ENCODE data around the gene NOS2. TPM values are rescaled to one million over a fixed set of nuclear protein-coding genes. Genes with fewer than 3 reads are reported as not detected.
"Not testable (repeated sequence)": the region's sequence is repeated elsewhere in the genome, so short reads cannot be mapped to it uniquely, and the experiment has no call there.

Gene NOS2
- total RNA-seq, 1 donor from 2014 or later = not detected

DNA sequence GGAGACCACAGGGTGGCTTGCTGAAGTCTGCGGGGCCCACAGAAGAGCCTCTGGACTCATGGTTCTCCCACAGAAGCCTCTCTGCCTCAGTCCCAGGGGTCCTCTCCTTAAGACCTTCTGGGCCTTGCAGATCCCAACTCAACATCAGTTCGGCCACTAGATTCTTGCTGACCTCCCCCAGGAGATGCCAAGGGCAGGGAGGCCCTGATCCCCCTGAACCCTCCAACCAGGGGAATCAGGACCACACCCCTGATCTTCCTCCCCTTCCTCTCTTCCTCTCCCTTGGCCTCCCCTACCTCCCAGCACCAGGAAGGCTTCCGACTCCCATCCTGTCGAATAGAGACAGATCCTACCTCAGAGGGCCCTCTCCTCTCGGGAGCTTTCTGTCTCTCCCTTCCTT lies 53.4 kb downstream of the NOS2 start:
- intact Hi-C loops (cut with DNase I) = no loop called here
- no peaks in the 10 kb centered on the region for H3K36me3 ChIP-seq
- H3K4me3 ChIP-seq = no peak overlapping the region
- no peaks in the 10 kb centered on the region for H3K9me3 ChIP-seq
- H3K27ac ChIP-seq = no peak overlapping the region
- H3K27me3 ChIP-seq = no peaks in the 10 kb centered on the region
- no peaks in the 10 kb centered on the region for H3K4me1 ChIP-seq
- no peak for TF ChIP-seq CTCF (IDR thresholded peaks at IDR 0.05)
- no peak for DNase-seq (ENCODE audit: low spot score in 2 of 2)

DNA sequence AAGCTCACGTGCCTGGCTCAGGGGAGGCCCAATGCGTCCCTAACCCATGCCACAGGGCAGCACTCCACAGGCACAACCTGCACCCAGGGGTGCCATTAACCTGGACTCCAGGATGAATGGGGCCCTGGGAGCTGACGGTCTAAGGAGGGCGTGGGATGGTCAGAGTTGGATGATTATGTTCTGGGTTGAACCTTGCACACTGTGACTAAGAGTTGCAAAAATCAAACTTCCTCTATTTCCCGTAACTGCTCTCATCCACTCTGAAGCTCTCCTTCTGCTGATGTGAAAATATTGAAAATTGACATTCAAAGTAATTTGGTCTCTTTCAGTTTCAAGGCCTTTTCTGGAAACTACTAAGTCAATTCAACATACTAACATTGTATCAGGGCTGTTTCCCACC lies 54.0 kb downstream of the NOS2 start:
- H3K4me3 ChIP-seq; H3K27me3 ChIP-seq; H3K27ac ChIP-seq; DNase-seq (ENCODE audit: low spot score in 2 of 2); H3K36me3 ChIP-seq; intact Hi-C loops (cut with DNase I); H3K9me3 ChIP-seq; H3K4me1 ChIP-seq: not testable (repeated sequence)

DNA sequence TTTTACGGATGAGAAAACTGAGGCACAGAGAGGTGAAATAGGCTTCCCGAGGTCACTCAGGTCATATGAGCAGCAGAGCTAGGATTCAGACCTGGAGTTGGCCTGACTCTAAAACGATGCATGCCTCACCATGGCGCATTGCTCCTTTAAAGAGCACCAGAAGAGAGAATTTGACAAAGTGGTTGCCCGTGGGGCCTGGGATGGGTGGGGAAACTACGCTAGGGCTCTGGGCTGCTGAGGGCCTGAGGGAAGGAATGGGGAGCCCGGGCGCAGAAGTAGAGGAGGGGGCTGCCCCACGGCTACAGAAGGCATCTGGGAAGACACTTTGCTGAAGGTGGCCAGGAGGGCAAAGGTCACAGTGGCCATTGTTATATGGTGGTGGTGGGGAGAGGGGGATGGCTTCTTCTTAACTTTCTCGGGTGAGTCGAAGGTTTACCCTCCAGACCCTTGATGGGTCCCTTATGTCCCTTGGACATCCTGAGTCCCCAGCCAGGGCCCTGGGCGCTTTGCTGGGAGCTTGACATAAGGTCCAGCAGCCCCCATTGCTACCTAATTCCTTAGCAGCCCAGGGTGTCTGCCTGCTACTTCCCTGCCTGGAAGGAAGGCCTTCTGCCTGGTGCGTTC lies 55.0 kb downstream of the NOS2 start:
- H3K36me3 ChIP-seq; DNase-seq (ENCODE audit: low spot score in 2 of 2); H3K4me1 ChIP-seq; H3K27me3 ChIP-seq; intact Hi-C loops (cut with DNase I); H3K9me3 ChIP-seq; H3K27ac ChIP-seq; H3K4me3 ChIP-seq: not testable (repeated sequence)

DNA sequence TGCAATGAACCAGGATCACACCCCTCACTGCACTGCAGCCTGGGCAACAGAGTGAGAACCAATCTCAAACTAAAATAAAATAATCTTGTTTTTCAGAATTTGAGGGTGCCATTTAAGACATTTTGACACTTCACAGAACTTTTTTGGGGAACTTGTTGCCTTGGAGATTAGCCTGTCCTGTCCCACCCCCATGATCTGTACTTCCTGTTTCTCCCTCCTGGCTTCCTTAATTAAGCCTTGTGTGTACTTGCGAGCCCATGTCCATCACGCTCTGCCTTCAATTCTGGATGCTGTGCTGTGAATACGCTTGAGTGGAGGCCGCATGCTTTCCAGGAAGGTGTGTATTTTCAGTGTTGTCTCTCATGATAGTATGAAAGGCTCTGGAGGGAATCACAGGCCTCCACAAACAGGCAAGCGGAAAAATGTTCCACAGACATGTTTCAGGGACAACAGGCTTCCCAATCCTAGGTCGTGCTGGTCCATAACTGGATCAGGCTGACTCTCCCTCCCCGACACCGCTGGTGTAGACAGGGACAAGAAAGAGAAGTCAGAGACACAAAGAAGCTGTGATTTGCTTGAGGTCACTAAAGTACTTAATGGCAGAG lies 56.9 kb downstream of the NOS2 start:
- Histone ChIP-seq H3K4me1 (no peaks in the 10 kb centered on the region), H3K36me3 (no peaks in the 10 kb centered on the region), H3K27ac (no peak overlapping the region), H3K4me3 (no peak overlapping the region), H3K27me3 (no peaks in the 10 kb centered on the region), H3K9me3 (no peaks in the 10 kb centered on the region)
- TF ChIP-seq CTCF (IDR thresholded peaks at IDR 0.05) = no peak
- intact Hi-C loops (cut with DNase I) = no loop called here
- no peak for DNase-seq (ENCODE audit: low spot score in 2 of 2)

DNA sequence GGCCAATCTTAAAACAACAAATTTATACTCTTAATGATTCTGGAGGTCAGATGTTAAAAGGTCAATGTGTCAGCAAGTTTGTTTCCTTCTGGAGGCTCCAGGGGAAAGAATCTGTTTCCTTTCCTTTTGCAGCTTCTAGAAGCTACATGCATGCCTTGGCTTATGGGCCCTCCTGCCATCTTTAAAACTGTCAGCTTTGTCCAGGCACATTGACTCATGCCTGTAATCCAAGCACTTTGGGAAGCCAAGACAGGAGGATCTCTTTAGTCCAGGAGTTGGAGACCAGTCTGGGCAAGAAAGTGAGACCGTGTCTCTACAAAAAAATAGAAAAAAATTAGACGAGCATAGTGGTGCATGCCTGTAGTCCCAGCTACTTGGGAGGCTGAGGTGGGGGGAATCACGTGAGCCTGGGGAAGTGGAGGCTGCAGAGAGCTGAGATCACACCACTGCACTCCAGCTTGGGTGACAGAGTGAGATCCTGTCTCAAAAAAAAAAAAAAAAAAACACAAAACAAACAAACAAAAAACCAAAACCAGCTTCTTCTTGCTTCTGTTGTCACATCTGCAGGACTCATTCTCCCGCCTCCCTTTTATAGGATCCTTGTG lies 58.3 kb downstream of the NOS2 start:
- Histone ChIP-seq H3K4me3 (no peak overlapping the region), H3K27me3 (no peaks in the 10 kb centered on the region), H3K9me3 (no peaks in the 10 kb centered on the region), H3K36me3 (no peaks in the 10 kb centered on the region), H3K4me1 (no peaks in the 10 kb centered on the region), H3K27ac (no peak overlapping the region)
- TF ChIP-seq CTCF (IDR thresholded peaks at IDR 0.05) = no peak
- no peak for DNase-seq (ENCODE audit: low spot score in 2 of 2)
- intact Hi-C loops (cut with DNase I) = no loop called here

DNA sequence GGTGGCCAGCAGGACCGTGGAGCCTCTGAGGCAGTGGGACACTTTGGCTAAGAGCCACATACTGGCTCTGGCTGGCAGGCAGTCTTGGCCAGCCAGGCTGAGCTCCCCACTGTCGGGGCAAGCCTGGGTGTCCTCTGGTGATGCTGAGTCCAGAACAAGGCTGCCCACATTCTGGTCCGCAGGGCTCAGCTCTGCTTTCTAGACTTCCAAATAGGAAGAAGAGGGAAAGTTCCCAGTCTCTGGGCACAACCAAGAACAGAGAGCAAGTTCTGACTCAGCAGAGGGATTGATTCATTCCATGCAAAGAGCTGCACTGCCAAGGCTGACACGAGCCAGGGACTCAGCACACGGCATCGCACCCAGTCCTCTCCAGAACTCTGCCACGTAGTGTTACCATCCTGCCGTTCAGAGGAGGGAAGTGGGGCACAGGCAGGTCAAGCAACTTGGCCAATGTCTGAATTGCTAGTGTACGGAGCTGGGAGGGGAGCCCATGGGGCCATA lies 58.9 kb downstream of the NOS2 start:
- H3K4me1 ChIP-seq = no peaks in the 10 kb centered on the region
- no peak for DNase-seq (ENCODE audit: low spot score in 2 of 2)
- H3K27ac ChIP-seq = no peak overlapping the region
- no peaks in the 10 kb centered on the region for H3K36me3 ChIP-seq
- no peak overlapping the region for H3K4me3 ChIP-seq
- intact Hi-C loops (cut with DNase I) = no loop called here
- no peaks in the 10 kb centered on the region for H3K9me3 ChIP-seq
- H3K27me3 ChIP-seq = no peaks in the 10 kb centered on the region
- no peak for TF ChIP-seq CTCF (IDR thresholded peaks at IDR 0.05)

DNA sequence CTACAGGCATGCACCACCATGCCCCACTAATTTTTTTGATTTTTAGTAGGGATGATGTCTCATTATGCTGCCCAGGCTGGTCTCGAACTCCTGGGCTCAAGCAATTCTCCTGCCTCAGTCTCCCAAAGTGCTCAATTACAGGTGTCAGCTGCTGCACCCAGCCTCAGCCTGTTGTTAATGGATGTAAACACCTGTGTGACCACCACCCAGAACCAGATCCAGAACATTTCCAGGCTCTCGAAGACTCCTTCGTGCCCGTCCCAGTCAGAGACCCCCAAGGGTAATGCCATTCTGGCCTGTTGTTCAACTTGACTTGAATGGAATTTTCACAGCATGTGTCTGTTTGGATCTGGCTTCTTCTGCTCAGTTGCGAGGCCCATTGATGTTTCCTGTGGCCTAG lies 59.8 kb downstream of the NOS2 start:
- intact Hi-C loops (cut with DNase I) = not testable (repeated sequence)

More for the DNA sequence above, 59.8 kb downstream of the NOS2 start:
- not testable (repeated sequence) for H3K36me3 ChIP-seq; H3K27me3 ChIP-seq; H3K27ac ChIP-seq; H3K4me3 ChIP-seq; H3K4me1 ChIP-seq; DNase-seq (ENCODE audit: low spot score in 2 of 2); H3K9me3 ChIP-seq
